HCT116 (cell line): Measurements from ENCODE around the gene LRRN1.

Source experiments
- CEBPB ChIP-seq: IDR thresholded peaks from 2 replicates; pipeline ENCODE4 v1.6.1; 2012; ENCODE audit warnings: low read depth
- EGR1 ChIP-seq: IDR thresholded peaks from 2 replicates; pipeline ENCODE4 v1.6.1; 2012; ENCODE audit warnings: low read depth
- ELF1 ChIP-seq: IDR thresholded peaks from 2 replicates; pipeline ENCODE4 v1.6.1; 2012; ENCODE audit warnings: low read depth, borderline replicate concordance
- EZH2 ChIP-seq: fragments of 200-600 bp; sonication (generic); IDR thresholded peaks from 2 replicates; pipeline ENCODE4 v1.6.1; 2017; ENCODE audit warnings: antibody characterized with exemption, mixed run types
- EZH2phosphoT487 ChIP-seq: fragments of 200-600 bp; IDR thresholded peaks from 2 replicates; pipeline ENCODE4 v1.6.1; 2018; ENCODE audit warnings: antibody characterized with exemption, borderline replicate concordance
- JUND ChIP-seq: IDR thresholded peaks from 2 replicates; pipeline ENCODE4 v1.6.1; 2012
- POLR2A ChIP-seq: IDR thresholded peaks from 2 replicates; pipeline ENCODE4 v1.7.0; 2011; ENCODE audit warnings: borderline replicate concordance; ENCODE audit not compliant: insufficient read depth, insufficient read length; ENCODE audit errors: extremely low read depth
- POLR2AphosphoS5 ChIP-seq: IDR thresholded peaks from 2 replicates; pipeline ENCODE4 v1.6.1; 2011; ENCODE audit warnings: mild to moderate bottlenecking, low read depth, low read length, moderate library complexity
- RAD21 ChIP-seq: IDR thresholded peaks from 2 replicates; pipeline ENCODE4 v1.6.1; 2012; ENCODE audit warnings: low read depth, mild to moderate bottlenecking
- ZNF274 ChIP-seq: fragments of 200-500 bp; sonication (Bioruptor generic); IDR thresholded peaks from 2 replicates; pipeline ENCODE4 v1.6.1; 2014; ENCODE audit warnings: mild to moderate bottlenecking, low read depth, low read length, inconsistent platforms
- TF ChIP-seq, protein P1 (sequence below): IDR thresholded peaks from 2 replicates; pipeline ENCODE4 v1.6.1; 2012
- TF ChIP-seq, protein P2 (sequence below), 3 experiments: fragments of 200-600 bp in 1 of 3; sonication (generic) in 1 of 3; IDR thresholded peaks in 2 of 3; conservative IDR thresholded peaks in 1 of 3; 2 replicates each; pipeline ENCODE4 v1.5.1; 2012 to 2017; ENCODE audit warnings: low read depth in 2 of 3, low read length in 2 of 3, antibody characterized with exemption in 1 of 3, borderline replicate concordance in 1 of 3, control low read depth in 1 of 3, mild to moderate bottlenecking in 1 of 3, mixed read lengths in 1 of 3, mixed run types in 1 of 3, moderate library complexity in 1 of 3; ENCODE audit not compliant: insufficient read depth in 1 of 3
- TF ChIP-seq, protein P3 (sequence below): IDR thresholded peaks from 2 replicates; pipeline ENCODE4 v1.6.1; 2011; ENCODE audit warnings: mild to moderate bottlenecking, low read length, moderate library complexity; ENCODE audit not compliant: insufficient replicate concordance; ENCODE audit errors: extremely low read depth

DNA sequence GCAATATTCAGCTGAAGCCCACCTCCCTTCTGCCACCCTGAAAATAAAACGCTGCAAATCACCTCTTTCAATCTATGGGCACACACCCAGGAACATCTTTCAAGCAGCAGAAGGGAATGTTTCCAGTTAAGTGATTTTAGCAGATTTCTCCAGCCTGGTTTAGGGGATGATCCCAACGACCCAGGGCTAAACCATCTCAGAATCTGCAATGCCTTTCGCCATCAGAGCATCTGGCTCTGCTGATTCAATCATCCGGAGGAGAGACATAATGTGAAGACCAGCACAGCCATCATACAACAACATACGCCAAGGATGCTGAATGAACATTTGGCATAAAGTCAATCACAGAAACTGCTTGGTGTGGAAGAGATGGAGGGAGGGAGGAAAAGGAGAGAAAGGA lies 15.5 kb upstream of the LRRN1 start:
- TF ChIP-seq, protein P1, sequence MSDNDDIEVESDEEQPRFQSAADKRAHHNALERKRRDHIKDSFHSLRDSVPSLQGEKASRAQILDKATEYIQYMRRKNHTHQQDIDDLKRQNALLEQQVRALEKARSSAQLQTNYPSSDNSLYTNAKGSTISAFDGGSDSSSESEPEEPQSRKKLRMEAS, result no peak
- TF ChIP-seq, protein P2, sequence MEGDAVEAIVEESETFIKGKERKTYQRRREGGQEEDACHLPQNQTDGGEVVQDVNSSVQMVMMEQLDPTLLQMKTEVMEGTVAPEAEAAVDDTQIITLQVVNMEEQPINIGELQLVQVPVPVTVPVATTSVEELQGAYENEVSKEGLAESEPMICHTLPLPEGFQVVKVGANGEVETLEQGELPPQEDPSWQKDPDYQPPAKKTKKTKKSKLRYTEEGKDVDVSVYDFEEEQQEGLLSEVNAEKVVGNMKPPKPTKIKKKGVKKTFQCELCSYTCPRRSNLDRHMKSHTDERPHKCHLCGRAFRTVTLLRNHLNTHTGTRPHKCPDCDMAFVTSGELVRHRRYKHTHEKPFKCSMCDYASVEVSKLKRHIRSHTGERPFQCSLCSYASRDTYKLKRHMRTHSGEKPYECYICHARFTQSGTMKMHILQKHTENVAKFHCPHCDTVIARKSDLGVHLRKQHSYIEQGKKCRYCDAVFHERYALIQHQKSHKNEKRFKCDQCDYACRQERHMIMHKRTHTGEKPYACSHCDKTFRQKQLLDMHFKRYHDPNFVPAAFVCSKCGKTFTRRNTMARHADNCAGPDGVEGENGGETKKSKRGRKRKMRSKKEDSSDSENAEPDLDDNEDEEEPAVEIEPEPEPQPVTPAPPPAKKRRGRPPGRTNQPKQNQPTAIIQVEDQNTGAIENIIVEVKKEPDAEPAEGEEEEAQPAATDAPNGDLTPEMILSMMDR (IDR thresholded peaks at IDR 0.05 in 2 of 3, conservative IDR thresholded peaks at IDR 0.05 in 1 of 3; ENCODE audit: borderline replicate concordance in 1 of 3, insufficient read depth in 1 of 3, low read depth in 2 of 3, low read length in 2 of 3), result no peak
- TF ChIP-seq, protein P3, sequence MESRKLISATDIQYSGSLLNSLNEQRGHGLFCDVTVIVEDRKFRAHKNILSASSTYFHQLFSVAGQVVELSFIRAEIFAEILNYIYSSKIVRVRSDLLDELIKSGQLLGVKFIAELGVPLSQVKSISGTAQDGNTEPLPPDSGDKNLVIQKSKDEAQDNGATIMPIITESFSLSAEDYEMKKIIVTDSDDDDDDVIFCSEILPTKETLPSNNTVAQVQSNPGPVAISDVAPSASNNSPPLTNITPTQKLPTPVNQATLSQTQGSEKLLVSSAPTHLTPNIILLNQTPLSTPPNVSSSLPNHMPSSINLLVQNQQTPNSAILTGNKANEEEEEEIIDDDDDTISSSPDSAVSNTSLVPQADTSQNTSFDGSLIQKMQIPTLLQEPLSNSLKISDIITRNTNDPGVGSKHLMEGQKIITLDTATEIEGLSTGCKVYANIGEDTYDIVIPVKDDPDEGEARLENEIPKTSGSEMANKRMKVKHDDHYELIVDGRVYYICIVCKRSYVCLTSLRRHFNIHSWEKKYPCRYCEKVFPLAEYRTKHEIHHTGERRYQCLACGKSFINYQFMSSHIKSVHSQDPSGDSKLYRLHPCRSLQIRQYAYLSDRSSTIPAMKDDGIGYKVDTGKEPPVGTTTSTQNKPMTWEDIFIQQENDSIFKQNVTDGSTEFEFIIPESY, result no peak
- TF ChIP-seq RAD21 (no peak), ELF1 (no peak), JUND (no peak), POLR2A (no peak), EZH2 (no peak), EGR1 (no peak), CEBPB (no peak), POLR2AphosphoS5 (no peak), EZH2phosphoT487 (no peak), ZNF274 (no peak)
